ENCODE measurements around the gene ENTPD1.
"Not testable (repeated sequence)": the region's sequence is repeated elsewhere in the genome, so short reads cannot be mapped to it uniquely, and the experiment has no call there.

Gene ENTPD1

DNA sequence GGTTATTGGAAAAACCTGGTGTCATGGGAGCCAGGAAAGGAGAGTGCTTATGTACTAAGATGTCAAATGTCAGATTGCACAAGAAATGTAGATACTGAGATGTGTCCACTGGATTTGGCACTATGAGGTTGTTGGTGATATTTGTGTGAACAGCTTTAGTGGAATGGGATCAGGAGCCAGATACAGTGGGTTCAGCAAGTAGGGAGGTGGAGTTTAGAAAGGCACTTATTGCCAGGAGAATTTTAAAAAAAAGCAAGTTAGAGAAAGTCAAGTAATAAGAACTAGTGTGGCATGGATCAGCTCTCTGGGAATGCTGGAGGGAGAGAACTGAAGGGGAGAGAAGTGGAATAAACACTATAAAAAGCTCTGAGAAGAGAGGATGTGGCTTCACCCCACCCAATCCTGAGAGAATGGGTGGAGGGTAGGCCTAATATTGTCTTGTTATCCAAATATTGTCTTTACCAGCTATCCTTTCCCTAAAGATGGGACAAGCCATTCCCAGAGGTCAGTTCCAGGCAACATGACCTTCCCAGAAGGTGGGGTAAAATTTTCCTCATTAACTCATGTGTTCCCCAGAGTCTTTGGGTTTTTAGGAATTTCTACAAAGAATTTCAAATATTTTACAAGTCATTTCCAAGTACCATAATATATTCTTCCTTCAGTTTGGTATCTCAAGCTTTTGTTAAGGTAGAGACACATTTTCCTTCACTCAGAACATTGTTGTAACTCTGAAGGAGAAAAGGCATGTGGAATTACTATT, 42.3 kb downstream of the ENTPD1 start:
- DNase-seq = no peak

- DNase-seq = not testable (repeated sequence)
Observed at GRCh38 chr10:95800286-95800685, 44.3 kb downstream of the ENTPD1 start.

GRCh38 chr10:95806687-95807380, 50.9 kb downstream of the ENTPD1 start:
- DNase-seq = not testable (repeated sequence)

DNA sequence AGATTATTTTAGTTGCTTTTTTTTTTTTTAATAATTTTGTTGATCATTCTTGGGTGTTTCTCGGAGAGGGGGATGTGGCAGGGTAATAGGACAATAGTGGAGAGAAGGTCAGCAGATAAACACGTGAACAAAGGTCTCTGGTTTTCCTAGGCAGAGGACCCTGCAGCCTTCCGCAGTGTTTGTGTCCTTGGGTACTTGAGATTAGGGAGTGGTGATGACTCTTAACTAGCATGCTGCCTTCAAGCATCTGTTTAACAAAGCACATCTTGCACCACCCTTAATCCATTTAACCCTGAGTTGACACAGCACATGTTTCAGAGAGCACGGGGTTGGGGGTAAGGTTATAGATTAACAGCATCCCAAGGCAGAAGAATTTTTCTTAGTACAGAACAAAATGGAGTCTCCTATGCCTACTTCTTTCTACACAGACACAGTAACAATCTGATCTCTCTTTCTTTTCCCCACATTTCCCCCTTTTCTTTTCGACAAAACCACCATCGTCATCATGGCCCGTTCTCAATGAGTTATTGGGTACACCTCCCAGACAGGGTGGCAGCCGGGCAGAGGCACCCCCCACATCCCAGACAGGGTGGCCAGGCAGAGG, 52.8 kb downstream of the ENTPD1 start:
- not testable (repeated sequence) for DNase-seq

GRCh38 chr10:95809370-95810197, 53.6 kb downstream of the ENTPD1 start:
- DNase-seq = no peak

- no peak for DNase-seq
Observed at GRCh38 chr10:95810198-95810976, 54.4 kb downstream of the ENTPD1 start.

GRCh38 chr10:95813054-95813685, 57.2 kb downstream of the ENTPD1 start:
- DNase-seq = no peak

DNA sequence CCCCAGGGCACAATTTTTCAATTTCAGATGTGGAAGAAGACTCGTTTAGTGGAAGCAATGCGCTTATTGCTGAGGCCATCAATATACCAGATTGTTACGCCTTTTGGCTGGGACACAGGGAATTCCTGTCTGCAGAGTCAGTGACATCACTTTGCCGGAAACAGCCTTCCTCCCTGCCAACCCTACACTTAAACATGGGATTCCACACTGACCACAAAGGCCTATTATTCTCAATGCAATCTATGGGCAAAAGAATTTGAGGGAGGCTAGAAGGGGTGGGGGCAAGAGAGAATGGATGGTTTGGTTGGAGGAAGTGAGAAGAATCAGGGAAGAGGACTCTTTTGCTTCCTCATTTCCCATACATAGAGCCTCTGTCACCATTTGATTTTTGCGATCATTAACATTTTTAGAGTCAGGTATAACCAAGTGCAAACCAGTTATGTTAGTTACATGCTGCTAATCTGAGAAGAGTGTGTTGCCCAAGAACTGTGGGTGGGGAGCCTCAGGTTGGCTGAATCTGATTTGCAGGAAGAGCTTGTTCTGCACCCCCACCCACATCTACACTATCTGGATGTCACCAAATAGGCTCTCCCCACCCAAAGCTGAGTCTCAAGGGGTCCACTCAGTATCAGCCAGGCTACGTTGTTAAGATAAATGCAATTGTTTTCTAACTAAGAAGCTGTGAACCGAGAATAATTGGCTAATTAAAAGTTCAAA, 58.2 kb downstream of the ENTPD1 start:
- DNase-seq = no peak

DNA sequence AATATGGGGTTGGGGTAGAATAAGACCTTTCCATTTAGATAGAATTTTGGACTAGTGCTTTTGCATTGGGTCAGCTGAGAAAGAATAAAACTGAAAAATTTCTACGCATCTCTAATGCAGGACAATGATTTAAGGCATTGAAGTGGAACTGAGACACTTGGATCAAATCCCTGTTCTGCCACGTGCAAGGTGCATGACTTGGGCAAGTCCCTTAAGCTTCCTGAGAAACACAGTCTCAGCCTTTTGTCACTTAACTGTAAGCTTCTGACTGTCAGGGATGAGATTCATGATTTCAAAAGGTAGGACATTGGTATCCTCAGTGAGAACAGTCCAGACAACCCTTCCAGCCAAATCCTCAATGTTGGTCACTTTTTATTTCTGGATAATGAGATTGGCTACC, 59.2 kb downstream of the ENTPD1 start:
- no peak for DNase-seq

DNA sequence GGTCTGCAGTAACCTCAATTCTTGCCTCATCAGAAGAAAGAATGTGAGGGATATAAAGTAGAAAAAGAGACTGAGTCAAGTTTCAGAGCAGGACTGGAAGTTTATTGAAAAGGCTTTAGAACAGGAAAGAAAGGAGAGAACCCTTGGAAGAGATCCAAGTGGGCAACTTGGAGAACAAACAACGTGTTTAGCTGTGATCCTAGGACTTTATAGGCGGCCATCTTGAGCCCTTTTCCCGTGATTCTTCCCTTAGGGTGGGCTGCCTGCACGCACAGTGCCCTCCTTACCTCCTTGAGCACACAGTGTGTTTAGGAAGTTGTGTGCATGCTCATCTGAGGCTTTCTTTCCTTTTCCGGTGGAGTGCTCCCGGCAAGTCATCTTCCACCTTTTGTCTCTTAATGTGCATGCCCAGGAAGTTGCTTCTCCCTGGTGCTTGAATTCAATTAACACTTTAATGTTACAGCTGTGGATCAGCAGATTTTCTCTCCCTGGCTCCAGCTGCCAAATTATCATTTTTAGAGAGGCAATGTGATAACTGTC, 59.8 kb downstream of the ENTPD1 start:
- no peak for DNase-seq

DNA sequence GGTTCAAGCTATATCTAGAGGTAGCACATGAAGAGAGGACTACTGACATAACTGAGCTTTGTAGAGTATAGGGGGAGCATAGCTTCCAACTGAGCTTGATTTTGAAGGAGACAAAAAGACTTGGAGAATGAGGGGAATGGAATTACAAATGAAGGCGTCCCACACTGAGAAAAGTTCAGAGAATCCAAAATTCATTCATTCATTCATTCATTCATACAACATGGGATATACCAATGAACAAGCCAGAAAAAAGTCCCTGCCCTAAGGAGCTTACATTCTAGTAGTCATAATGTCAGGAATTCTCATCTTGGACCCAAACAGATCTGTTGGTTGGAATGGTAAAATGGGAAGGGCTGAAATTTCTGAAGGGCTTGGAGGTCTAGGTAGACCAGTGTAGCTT, 62.0 kb downstream of the ENTPD1 start:
- no peak for DNase-seq

DNA sequence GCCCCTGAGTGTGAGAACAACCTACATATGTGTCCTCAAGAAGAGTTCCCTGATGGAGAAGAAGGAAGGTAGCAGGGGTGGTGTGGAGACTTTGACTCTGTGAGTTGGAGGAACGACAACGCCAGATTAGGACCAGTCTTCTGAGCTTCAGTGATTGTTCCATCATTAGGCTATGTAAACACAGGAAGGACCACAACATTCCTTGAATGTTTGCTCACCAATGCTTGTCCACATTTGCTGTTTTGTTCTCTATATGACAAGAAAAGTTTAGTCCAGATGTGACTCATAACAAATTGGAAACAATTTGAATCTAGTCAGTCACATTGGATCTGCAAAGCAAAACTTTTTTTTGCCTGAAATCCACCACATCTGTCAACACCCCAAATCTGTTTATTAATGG, 62.7 kb downstream of the ENTPD1 start:
- no peak for DNase-seq

DNA sequence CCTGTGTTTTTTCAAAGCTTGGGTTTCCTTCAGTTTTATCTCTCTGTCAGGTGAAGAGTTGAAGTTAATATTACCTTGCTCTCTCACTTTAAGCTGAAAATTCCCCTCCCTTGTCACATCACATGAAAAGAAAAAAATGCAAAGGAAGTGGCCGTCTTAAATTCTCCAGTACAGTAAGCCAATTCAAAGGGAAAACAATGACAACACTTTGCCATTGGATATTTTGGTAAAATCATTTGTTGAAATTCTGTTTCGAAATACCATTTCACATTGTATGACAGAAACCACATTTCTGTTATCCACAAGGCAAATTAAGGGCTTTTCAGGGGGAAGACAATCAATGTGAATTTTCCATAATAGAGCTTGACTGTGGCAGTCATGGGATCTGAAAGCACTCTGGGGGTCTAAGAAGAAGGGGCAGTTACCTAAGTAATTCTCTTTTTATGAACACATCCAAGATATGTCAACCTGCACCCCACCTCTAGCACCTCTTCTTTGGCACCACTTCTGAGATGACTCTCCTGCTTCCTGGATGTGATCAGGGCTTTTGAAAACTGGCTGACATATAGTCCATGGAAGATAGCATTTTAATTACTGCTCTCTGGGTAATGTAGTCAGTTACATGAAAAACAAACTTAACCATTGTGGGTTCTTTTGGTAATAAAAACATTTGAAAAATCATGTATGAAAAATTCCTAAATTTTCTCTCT, 63.8 kb downstream of the ENTPD1 start:
- DNase-seq = no peak

GRCh38 chr10:95820363-95820762, 64.4 kb downstream of the ENTPD1 start:
- DNase-seq = no peak

- DNase-seq = no peak
Observed at GRCh38 chr10:95821720-95822119, 65.8 kb downstream of the ENTPD1 start.

- DNase-seq = no peak
Observed at GRCh38 chr10:95830044-95830443, 74.1 kb downstream of the ENTPD1 start.

GRCh38 chr10:95831076-95831475, 75.1 kb downstream of the ENTPD1 start:
- DNase-seq = no peak

GRCh38 chr10:95831515-95831914, 75.6 kb downstream of the ENTPD1 start:
- DNase-seq = no peak

DNA sequence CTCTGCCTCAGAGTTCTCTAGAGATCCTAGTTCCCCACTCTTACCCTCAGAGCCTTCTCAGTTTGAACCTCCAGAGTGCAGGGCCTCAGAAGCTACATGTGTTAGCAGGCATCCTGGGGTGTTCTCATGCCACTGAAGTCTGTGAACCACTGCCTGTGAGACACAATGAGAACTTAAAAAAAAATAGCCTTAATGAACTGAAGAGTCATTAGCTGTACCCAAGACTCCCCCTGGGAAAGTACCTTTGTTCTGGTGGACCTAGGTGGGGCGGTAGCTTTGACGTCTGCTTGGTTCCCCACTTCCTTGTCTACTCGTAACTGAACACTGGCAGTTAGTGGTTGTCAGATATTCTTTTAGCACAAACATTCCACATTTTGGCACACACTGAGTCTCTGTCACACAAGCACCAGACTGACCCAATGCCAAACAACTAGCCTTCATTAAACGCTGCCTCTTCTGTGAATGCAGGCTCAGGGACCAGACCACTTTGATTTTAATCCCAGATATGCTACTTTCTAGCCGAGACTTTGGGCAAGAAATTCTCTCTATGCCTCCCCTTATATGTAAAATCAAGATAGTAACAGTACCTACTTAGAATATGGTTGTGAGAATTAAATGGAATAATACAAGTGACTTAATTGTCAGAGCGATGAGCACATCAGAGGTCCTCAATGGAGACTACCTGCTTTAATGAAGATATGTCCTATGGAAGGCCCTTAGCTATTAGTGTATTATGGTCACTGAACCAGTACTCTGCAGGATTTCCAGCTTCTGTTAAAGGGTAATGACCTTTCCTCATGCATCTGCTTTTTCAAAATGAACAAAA, 76.5 kb downstream of the ENTPD1 start:
- peak; percentile 7 to 30 (median 16) for DNase-seq
